A549 (cell line): Measurements from ENCODE around the gene CEPT1. TPM values are rescaled to one million over a fixed set of nuclear protein-coding genes. Genes with fewer than 3 reads are reported as not detected.

Experiments
- ATAC-seq, 2 experiments: fragments of 200-7000 bp in 1 of 2; fragments of >200 bp in 1 of 2; cut with Nextera tagmentation in 1 of 2; cut with Tn5 transposase in 1 of 2; 3 replicates each; pipeline versions ENCODE4 v1.8.0 to v1.9.1; 2018 to 2020; ENCODE audit warnings: mild to moderate bottlenecking in 1 of 2, moderate library complexity in 1 of 2
- CTCF ChIA-PET: fragments of 300-600 bp; sonication (Branson Sonifier 250); formaldehyde crosslinking; extraction: SDS; loops from one replicate; lab custom pipeline; 2021; ENCODE audit warnings: antibody characterized with exemption, inconsistent platforms; lab: Yijun Ruan, JAX
- POLR2A ChIA-PET: fragments of 350-600 bp; formaldehyde crosslinking; extraction: SDS; loops from one replicate; lab custom pipeline; 2021; ENCODE audit warnings: antibody characterized with exemption, inconsistent platforms; lab: Yijun Ruan, JAX
- DNase-seq, 2 experiments: peaks; one replicate each; pipeline versions ENCODE4 v3.0.0 to v3.0.0-alpha.2; 2011 to 2016; ENCODE audit warnings: low read depth in 1 of 2, low spot score in 1 of 2
- FAIRE-seq: peaks from 2 replicates; lab custom pipeline; 2011; peaks lifted over from hg19 to GRCh38; lab: Jason Lieb, UNC
- H3K27ac ChIP-seq, 2 experiments: fragments of >200 bp; sonication (Bioruptor Twin); formaldehyde crosslinking; 3 replicates each; pipeline ENCODE4 v1.5.1; 2016 to 2017
- H3K4me1 ChIP-seq: fragments of >200 bp; sonication (Bioruptor Twin); formaldehyde crosslinking; 3 replicates; pipeline ENCODE4 v1.6.1; 2016
- H3K4me2 ChIP-seq: fragments of >200 bp; sonication (Bioruptor Twin); formaldehyde crosslinking; 3 replicates; pipeline ENCODE4 v1.6.1; 2016
- H3K4me3 ChIP-seq: fragments of >200 bp; sonication (Bioruptor Twin); formaldehyde crosslinking; 3 replicates; pipeline ENCODE4 v1.5.1; 2016
- H3K9me3 ChIP-seq: fragments of >200 bp; sonication (Bioruptor Twin); formaldehyde crosslinking; 3 replicates; pipeline ENCODE4 v1.6.1; 2016
- CBX2 ChIP-seq: fragments of 200-600 bp; sonication (generic); IDR thresholded peaks from 2 replicates; pipeline ENCODE4 v1.6.1; 2016; ENCODE audit warnings: low read depth, mild to moderate bottlenecking, borderline replicate concordance
- EHMT2 ChIP-seq: fragments of 200-600 bp; sonication (generic); IDR thresholded peaks from 2 replicates; pipeline ENCODE4 v1.6.1; 2016; ENCODE audit warnings: antibody characterized with exemption, low read depth, mild to moderate bottlenecking, moderate library complexity
- ESRRA ChIP-seq: fragments of 150-350 bp; IDR thresholded peaks from 2 replicates; pipeline ENCODE4 v1.6.1; 2014; ENCODE audit warnings: mild to moderate bottlenecking, low read length, borderline replicate concordance
- FOSB ChIP-seq: fragments of 250-450 bp; sonication (Bioruptor Pico); IDR thresholded peaks from 2 replicates; pipeline ENCODE4 v1.5.0; 2020; ENCODE audit warnings: mild to moderate bottlenecking, moderate library complexity
- FOSL2 ChIP-seq, 2 experiments: fragments of 450-650 bp in 1 of 2; fragments of >200 bp in 1 of 2; sonication (Bioruptor Twin) in 1 of 2; formaldehyde crosslinking; IDR thresholded peaks; 2 replicates each; pipeline versions ENCODE4 v1.5.0 to v1.6.1; 2016 to 2020; ENCODE audit warnings: mild to moderate bottlenecking in 1 of 2, moderate library complexity in 1 of 2
- FOXS1 ChIP-seq: fragments of 250-450 bp; sonication (Bioruptor Pico); IDR thresholded peaks from 2 replicates; pipeline ENCODE4 v1.5.0; 2020; ENCODE audit warnings: mild to moderate bottlenecking, moderate library complexity
- GATA3 ChIP-seq: IDR thresholded peaks from 2 replicates; pipeline ENCODE4 v1.6.1; 2012; ENCODE audit warnings: borderline replicate concordance
- HEYL ChIP-seq: fragments of 250-450 bp; sonication (Bioruptor Pico); IDR thresholded peaks from 2 replicates; pipeline ENCODE4 v1.8.0; 2021; ENCODE audit warnings: mild to moderate bottlenecking, moderate library complexity
- HOXA7 ChIP-seq: fragments of 250-450 bp; sonication (Bioruptor Pico); IDR thresholded peaks from 2 replicates; pipeline ENCODE4 v1.5.0; 2020; ENCODE audit warnings: mild to moderate bottlenecking, moderate library complexity
- JUN ChIP-seq, 2 experiments: fragments of >200 bp; sonication (Bioruptor Twin); formaldehyde crosslinking; IDR thresholded peaks; 2 replicates in 1 of 2; 3 replicates in 1 of 2; pipeline ENCODE4 v1.6.1; 2016 to 2017
- KDM1A ChIP-seq: fragments of 200-600 bp; sonication (generic); IDR thresholded peaks from 2 replicates; pipeline ENCODE4 v1.6.1; 2016; ENCODE audit warnings: low read depth, mild to moderate bottlenecking
- MAFK ChIP-seq: fragments of 450-650 bp; IDR thresholded peaks from 2 replicates; pipeline ENCODE4 v1.6.1; 2014; ENCODE audit not compliant: partially characterized antibody
- MAZ ChIP-seq: fragments of 150-350 bp; IDR thresholded peaks from 2 replicates; pipeline ENCODE4 v1.6.1; 2014; ENCODE audit warnings: antibody characterized with exemption, low read depth, low read length, borderline replicate concordance
- MYC ChIP-seq: IDR thresholded peaks from 2 replicates; pipeline ENCODE4 v1.6.1; 2012; ENCODE audit warnings: mild to moderate bottlenecking, inconsistent platforms, low read length, improper control_type of control experiment, borderline replicate concordance
- NFE2L2 ChIP-seq: fragments of 150-350 bp; conservative IDR thresholded peaks from 2 replicates; pipeline ENCODE4 v1.6.1; 2014; ENCODE audit warnings: low read length
- PHF8 ChIP-seq: fragments of 200-600 bp; sonication (generic); IDR thresholded peaks from 2 replicates; pipeline ENCODE4 v1.6.1; 2016; ENCODE audit warnings: low read depth, mild to moderate bottlenecking, antibody characterized with exemption, moderate library complexity, borderline replicate concordance
- POLR2A ChIP-seq: IDR thresholded peaks from 2 replicates; pipeline ENCODE4 v1.6.1; 2012; ENCODE audit warnings: mild to moderate bottlenecking, low read length
- RAD21 ChIP-seq, 2 experiments: fragments of >200 bp in 1 of 2; sonication (Bioruptor Twin) in 1 of 2; formaldehyde crosslinking in 1 of 2; IDR thresholded peaks in 1 of 2; conservative IDR thresholded peaks in 1 of 2; 2 replicates in 1 of 2; 3 replicates in 1 of 2; pipeline ENCODE4 v1.6.1; 2012 to 2018; ENCODE audit warnings: inconsistent platforms in 1 of 2
- RNF2 ChIP-seq: fragments of 200-600 bp; sonication (generic); IDR thresholded peaks from 2 replicates; pipeline ENCODE4 v1.6.1; 2016; ENCODE audit warnings: low read depth, mild to moderate bottlenecking, antibody characterized with exemption, moderate library complexity, borderline replicate concordance
- SMC3 ChIP-seq: fragments of >200 bp; sonication (Bioruptor Twin); formaldehyde crosslinking; IDR thresholded peaks from 3 replicates; pipeline ENCODE4 v1.6.1; 2018; ENCODE audit warnings: inconsistent platforms
- SREBF2 ChIP-seq: fragments of 450-650 bp; IDR thresholded peaks from 2 replicates; pipeline ENCODE4 v1.6.1; 2014; ENCODE audit warnings: mild to moderate bottlenecking, moderate library complexity
- TP53 ChIP-seq: fragments of 250-450 bp; sonication (Bioruptor Pico); IDR thresholded peaks from 2 replicates; pipeline ENCODE4 v1.5.0; 2021; ENCODE audit warnings: mild to moderate bottlenecking, moderate library complexity
- WGBS: methylation state at CpG from one replicate; pipeline ENCODE4 v1.1.6; 2017; ENCODE audit errors: missing lambda C conversion rate; 5-methylcytosine and 5-hydroxymethylcytosine counted together
- polyA plus RNA-seq, 4 experiments: library from polyadenylated mRNA; depleted of rRNA in 3 of 4; stranded (reverse); fragments of >200 nt; fragmentation: RNase III in 1 of 4; extraction: RNeasy Plus Mini Kit Qiagen cat#74134 plus additional on column Dnase treatment in 1 of 4; gene quantifications; 2 replicates in 3 of 4; 3 replicates in 1 of 4; pipeline ENCODE4 v1.2.3, GENCODE V29; 2011 to 2017
- TF ChIP-seq, protein P1 (sequence below): fragments of >200 bp; sonication (Bioruptor Twin); formaldehyde crosslinking; IDR thresholded peaks from 3 replicates; pipeline ENCODE4 v1.5.1; 2016
- TF ChIP-seq, protein P2 (sequence below): fragments of >200 bp; sonication (Bioruptor Twin); formaldehyde crosslinking; IDR thresholded peaks from 2 replicates; pipeline ENCODE4 v1.6.1; 2016
- TF ChIP-seq, protein P3 (sequence below): IDR thresholded peaks from 2 replicates; pipeline ENCODE4 v1.6.1; 2012; ENCODE audit warnings: low read depth, borderline replicate concordance
- TF ChIP-seq, protein P4 (sequence below): IDR thresholded peaks from 2 replicates; pipeline ENCODE4 v1.6.1; 2012

Gene CEPT1
- polyA plus RNA-seq, 2 of the 4 experiments (the other 2 are of a cell fraction): 12.3 to 26.2 TPM

DNA sequence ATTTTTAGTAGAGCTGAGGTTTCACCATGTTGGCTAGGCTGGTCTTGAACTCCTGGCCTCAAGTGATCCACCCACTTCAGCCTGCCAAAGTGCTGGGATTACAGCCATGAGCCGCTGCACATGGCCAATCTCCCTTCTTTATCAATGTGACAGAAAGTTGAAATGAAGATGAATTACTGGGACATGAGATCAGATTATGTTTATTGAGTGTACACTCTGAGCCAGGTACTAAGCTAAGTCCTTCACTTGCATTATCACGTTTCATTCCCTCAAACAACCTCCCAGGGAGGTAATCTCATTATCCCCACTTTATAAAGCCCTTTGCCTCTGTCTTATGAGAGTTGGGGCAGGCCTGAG is 81.2 kb downstream of the CEPT1 start:
- Histone ChIP-seq H3K4me1 (no peaks in the 10 kb centered on the region), H3K4me2 (no peak overlapping the region), H3K9me3 (no peaks in the 10 kb centered on the region)
- ATAC-seq (no peak), DNase-seq (no peak), FAIRE-seq (no peak)
- POLR2A ChIA-PET: no interaction called here
- TF ChIP-seq FOXS1 (CRISPR knock-in tag) (no peak), MAFK (no peak), ESRRA (no peak), HEYL (CRISPR knock-in tag) (no peak), MAZ (no peak), HOXA7 (CRISPR knock-in tag) (no peak), JUN (IDR thresholded peaks at IDR 0.05) (no peak), FOSB (CRISPR knock-in tag) (no peak), FOSL2 (IDR thresholded peaks at IDR 0.05) (no peak), FOSL2 (CRISPR knock-in tag; IDR thresholded peaks at IDR 0.05) (no peak), GATA3 (no peak), TP53 (CRISPR knock-in tag) (no peak), KDM1A (no peak), POLR2A (no peak)
- TF ChIP-seq, protein P1, sequence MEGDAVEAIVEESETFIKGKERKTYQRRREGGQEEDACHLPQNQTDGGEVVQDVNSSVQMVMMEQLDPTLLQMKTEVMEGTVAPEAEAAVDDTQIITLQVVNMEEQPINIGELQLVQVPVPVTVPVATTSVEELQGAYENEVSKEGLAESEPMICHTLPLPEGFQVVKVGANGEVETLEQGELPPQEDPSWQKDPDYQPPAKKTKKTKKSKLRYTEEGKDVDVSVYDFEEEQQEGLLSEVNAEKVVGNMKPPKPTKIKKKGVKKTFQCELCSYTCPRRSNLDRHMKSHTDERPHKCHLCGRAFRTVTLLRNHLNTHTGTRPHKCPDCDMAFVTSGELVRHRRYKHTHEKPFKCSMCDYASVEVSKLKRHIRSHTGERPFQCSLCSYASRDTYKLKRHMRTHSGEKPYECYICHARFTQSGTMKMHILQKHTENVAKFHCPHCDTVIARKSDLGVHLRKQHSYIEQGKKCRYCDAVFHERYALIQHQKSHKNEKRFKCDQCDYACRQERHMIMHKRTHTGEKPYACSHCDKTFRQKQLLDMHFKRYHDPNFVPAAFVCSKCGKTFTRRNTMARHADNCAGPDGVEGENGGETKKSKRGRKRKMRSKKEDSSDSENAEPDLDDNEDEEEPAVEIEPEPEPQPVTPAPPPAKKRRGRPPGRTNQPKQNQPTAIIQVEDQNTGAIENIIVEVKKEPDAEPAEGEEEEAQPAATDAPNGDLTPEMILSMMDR: no peak
- TF ChIP-seq, protein P2, sequence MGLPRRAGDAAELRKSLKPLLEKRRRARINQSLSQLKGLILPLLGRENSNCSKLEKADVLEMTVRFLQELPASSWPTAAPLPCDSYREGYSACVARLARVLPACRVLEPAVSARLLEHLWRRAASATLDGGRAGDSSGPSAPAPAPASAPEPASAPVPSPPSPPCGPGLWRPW: no peak
- TF ChIP-seq, protein P3, sequence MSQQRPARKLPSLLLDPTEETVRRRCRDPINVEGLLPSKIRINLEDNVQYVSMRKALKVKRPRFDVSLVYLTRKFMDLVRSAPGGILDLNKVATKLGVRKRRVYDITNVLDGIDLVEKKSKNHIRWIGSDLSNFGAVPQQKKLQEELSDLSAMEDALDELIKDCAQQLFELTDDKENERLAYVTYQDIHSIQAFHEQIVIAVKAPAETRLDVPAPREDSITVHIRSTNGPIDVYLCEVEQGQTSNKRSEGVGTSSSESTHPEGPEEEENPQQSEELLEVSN: no peak
- TF ChIP-seq, all 56 proteins: peak for 0
- WGBS: 22% methylated on average over 2 of the region's 2 CpGs
- H3K4me3 ChIP-seq: no peak overlapping the region
- no peak overlapping the region for H3K27ac ChIP-seq
- CTCF ChIA-PET: interaction anchor here (0.7 to 13.8 kb wide), 3 partner anchors 22 to 220 kb away, joined by 3 to 174 read pairs (median 5); no protein-coding TSS in a partner anchor

DNA sequence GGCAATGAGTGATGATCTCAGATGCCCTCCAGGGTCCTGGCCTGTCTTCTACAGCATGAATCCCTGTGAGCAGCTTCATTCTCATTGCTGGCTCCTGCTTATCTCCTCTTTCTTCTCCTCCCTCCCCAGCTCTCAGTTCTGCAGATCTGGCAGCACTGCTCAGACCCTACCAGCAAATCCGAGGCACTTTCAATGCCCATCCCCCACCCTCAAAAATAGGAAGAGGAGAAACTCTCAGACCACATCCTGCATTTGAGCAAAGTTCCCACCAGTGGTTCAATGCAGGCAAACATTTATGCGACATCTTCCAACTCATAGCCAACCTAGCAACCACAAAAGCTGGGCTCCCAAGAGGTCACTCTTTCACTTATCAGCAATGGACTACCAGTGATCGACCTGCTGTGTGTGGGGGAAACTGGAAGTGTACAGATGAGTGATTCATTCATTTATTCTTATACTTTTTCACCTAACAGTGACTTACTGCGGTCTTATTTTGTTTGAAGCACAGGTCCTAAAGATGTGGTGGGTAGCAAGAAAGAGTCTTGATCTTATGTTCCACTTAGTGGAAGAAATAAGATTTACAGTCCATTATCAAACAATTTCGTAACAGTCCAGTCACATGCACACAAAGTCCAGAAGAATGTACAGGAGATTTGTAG is 81.7 kb downstream of the CEPT1 start:
- H3K4me2 ChIP-seq: no peak overlapping the region
- 46% methylated on average over 5 of the region's 5 CpGs for WGBS

DNA sequence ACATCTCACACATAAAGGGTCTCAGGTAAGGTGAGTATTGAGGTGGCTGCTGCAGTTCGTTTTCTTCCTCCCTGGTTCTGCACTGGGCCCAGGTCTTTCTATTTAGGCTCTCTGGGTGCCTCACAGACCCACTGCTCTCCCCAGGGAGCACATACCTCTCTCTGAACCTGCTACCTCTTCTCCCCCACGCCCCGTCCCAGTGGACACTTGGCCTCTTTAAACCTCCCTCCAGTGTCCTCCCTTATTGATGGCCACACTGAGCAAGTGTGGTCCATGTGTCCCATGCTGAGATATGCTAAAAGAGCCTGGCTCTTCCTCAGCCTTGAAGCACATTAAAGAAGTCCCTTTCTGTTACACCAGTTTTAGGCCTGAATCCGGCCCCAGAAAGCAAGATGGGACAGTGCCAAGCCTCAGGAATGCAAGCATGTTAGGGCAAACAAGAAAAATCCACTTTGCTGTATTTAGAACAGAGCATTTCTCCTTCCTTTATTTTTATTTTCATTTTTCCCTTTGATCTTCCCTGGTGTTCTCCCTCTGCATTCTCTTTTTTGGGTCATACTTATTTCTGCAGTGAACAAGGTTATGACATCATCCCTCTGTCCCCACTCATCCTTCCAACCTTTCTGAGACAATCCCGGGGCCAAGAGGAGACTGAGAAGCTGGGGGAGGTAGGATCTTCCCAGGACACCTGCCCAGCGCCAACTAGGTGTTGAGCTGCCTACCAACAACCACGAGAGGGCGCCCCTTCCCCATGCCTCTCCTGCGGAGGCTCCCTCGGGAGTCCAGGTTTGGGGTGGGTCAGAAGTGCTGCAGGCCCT is 82.5 kb downstream of the CEPT1 start:
- Histone ChIP-seq H3K4me1 (peaks cover 2% of the 10 kb centered on the region; the same call in 2 of the 3 replicates), H3K27ac (no peak overlapping the region), H3K9me3 (no peaks in the 10 kb centered on the region), H3K4me3 (no peak overlapping the region), H3K4me2 (no peak overlapping the region)
- 4% methylated on average over 9 of the region's 10 CpGs for WGBS
- TF ChIP-seq RNF2: no peak
- no peak for TF ChIP-seq EHMT2
- no peak for TF ChIP-seq MAZ
- TF ChIP-seq, protein P4, sequence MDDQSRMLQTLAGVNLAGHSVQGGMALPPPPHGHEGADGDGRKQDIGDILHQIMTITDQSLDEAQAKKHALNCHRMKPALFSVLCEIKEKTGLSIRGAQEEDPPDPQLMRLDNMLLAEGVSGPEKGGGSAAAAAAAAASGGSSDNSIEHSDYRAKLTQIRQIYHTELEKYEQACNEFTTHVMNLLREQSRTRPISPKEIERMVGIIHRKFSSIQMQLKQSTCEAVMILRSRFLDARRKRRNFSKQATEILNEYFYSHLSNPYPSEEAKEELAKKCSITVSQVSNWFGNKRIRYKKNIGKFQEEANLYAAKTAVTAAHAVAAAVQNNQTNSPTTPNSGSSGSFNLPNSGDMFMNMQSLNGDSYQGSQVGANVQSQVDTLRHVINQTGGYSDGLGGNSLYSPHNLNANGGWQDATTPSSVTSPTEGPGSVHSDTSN: no peak
- TF ChIP-seq, protein P1: peak; percentile 60
- TF ChIP-seq RAD21 (conservative IDR thresholded peaks at IDR 0.05 in 1 of 2, IDR thresholded peaks at IDR 0.05 in 1 of 2): peak; percentile 79 to 86
- no peak for TF ChIP-seq NFE2L2
- TF ChIP-seq MYC: no peak
- TF ChIP-seq SMC3: peak; percentile 74
- peak; percentile 92 to 97 for ATAC-seq
- peak; percentile 56 to 58 for DNase-seq
- FAIRE-seq: no peak
- CTCF ChIA-PET: interaction anchor here (0.5 to 13.8 kb wide), 29 partner anchors 10 to 433 kb away, joined by 3 to 174 read pairs (median 4); no protein-coding TSS in a partner anchor
- POLR2A ChIA-PET: interaction anchor here (1.3 kb wide), 1 partner anchor 177 kb away, joined by 3 read pairs; no protein-coding TSS in a partner anchor

More for the DNA sequence above, 81.7 kb downstream of the CEPT1 start:
- Histone ChIP-seq H3K27ac (no peak overlapping the region), H3K4me3 (no peak overlapping the region), H3K4me1 (no peaks in the 10 kb centered on the region), H3K9me3 (no peaks in the 10 kb centered on the region)
- CTCF ChIA-PET: interaction anchor here (0.7 to 13.8 kb wide), 5 partner anchors 23 to 219 kb away, joined by 3 to 174 read pairs (median 5); no protein-coding TSS in a partner anchor
- ATAC-seq (no peak), FAIRE-seq (no peak), DNase-seq (no peak)
- TF ChIP-seq SREBF2: no peak
- no peak for TF ChIP-seq CBX2
- TF ChIP-seq, protein P2: no peak
- TF ChIP-seq NFE2L2: no peak
- TF ChIP-seq PHF8: no peak
- POLR2A ChIA-PET: no interaction called here
